Ishikawa (cell line): ENCODE results near the gene BMPER.

Experiments used
- CREB1 ChIP-seq: IDR thresholded peaks from 2 replicates; pipeline ENCODE4 v1.6.1; 2012; ENCODE audit warnings: low read depth
- RAD21 ChIP-seq: IDR thresholded peaks from 2 replicates; pipeline ENCODE4 v1.6.1; 2012; ENCODE audit warnings: low read depth
- TEAD4 ChIP-seq: IDR thresholded peaks from 2 replicates; pipeline ENCODE4 v1.6.1; 2012
- TF ChIP-seq, protein P1 (sequence below): IDR thresholded peaks from 2 replicates; pipeline ENCODE4 v1.6.1; 2012
- TF ChIP-seq, protein P2 (sequence below): IDR thresholded peaks from 2 replicates; pipeline ENCODE4 v1.6.1; 2012

DNA sequence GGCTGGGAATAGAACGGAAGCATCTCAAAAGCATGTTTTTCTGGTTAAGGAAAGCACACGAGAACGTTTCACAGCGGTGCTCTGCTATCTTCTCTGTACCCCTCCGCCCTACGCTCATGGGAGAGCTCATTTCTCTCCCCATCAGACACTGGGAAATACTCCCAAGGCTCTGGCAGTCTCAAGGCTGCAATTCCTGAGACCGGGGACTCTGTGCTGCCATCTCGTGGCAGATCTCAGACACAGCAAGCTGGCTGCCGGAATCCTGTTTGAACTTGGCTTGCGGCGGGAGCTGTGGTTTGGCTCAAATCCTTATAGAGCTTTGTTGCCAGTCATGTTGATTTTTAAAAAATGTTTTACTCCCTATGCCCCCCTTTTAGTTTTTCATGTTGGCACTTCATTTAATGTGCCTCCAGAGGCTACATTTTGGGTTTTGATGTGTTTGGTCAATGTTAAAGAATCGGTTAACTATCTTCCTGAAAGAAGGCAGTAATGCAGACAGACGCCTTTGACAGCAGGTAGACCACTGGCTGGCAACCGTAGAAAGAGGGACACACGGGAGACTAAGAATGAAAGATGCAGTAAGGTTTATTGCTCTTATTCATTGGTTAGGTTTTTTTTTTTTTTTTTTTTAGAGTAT, 27.6 kb downstream of the BMPER start:
- peak; percentile 64 for TF ChIP-seq RAD21
- TF ChIP-seq, protein P1, sequence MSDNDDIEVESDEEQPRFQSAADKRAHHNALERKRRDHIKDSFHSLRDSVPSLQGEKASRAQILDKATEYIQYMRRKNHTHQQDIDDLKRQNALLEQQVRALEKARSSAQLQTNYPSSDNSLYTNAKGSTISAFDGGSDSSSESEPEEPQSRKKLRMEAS = no peak
- TF ChIP-seq TEAD4 = no peak
- TF ChIP-seq, protein P2, sequence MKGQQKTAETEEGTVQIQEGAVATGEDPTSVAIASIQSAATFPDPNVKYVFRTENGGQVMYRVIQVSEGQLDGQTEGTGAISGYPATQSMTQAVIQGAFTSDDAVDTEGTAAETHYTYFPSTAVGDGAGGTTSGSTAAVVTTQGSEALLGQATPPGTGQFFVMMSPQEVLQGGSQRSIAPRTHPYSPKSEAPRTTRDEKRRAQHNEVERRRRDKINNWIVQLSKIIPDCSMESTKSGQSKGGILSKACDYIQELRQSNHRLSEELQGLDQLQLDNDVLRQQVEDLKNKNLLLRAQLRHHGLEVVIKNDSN = no peak
- no peak for TF ChIP-seq CREB1
